Glutamatergic neuron (in vitro differentiated cells): ENCODE results near the gene ZNF670. TPM values are rescaled to one million over a fixed set of nuclear protein-coding genes. Genes with fewer than 3 reads are reported as not detected.
A peak's percentile ranks its signal among the peaks of the same experiment; 100 is the strongest.

Source experiments
- DNase-seq: peaks from one replicate; pipeline ENCODE4 v3.0.0; 2022
- H3K27ac Mint-ChIP-seq: one replicate; pipeline ENCODE4 v1.8.0; 2020; ENCODE audit warnings: mild to moderate bottlenecking, mixed read lengths, inconsistent platforms; ENCODE audit not compliant: unreplicated experiment
- H3K27me3 Mint-ChIP-seq: one replicate; pipeline ENCODE4 v1.8.0; 2020; ENCODE audit warnings: mild to moderate bottlenecking, moderate library complexity, mixed read lengths, inconsistent platforms; ENCODE audit not compliant: unreplicated experiment
- H3K36me3 Mint-ChIP-seq: one replicate; pipeline ENCODE4 v1.8.0; 2020; ENCODE audit warnings: mild to moderate bottlenecking, mixed read lengths, inconsistent platforms; ENCODE audit not compliant: unreplicated experiment
- H3K4me1 Mint-ChIP-seq: one replicate; pipeline ENCODE4 v1.8.0; 2020; ENCODE audit warnings: mild to moderate bottlenecking, low read depth, mixed read lengths, inconsistent platforms; ENCODE audit not compliant: unreplicated experiment
- H3K4me3 Mint-ChIP-seq: one replicate; pipeline ENCODE4 v1.8.0; 2020; ENCODE audit warnings: mild to moderate bottlenecking, mixed read lengths, inconsistent platforms; ENCODE audit not compliant: unreplicated experiment
- H3K9me3 Mint-ChIP-seq: one replicate; pipeline ENCODE4 v1.8.0; 2020; ENCODE audit warnings: mild to moderate bottlenecking, moderate library complexity, mixed read lengths, inconsistent platforms; ENCODE audit not compliant: unreplicated experiment
- CTCF ChIP-seq: fragments of 200-600 bp; sonication (generic); IDR thresholded peaks from one replicate; pipeline ENCODE4 v1.5.0; 2021; ENCODE audit not compliant: partially characterized antibody, unreplicated experiment
- total RNA-seq: library from RNA; stranded (reverse); fragmentation: NEBNext Ultra II Directional; extraction: Animal tissue kit (Norgen Biotek cat#: 25700); gene quantifications from one replicate; pipeline ENCODE4 v1.2.1, GENCODE V29; 2021; ENCODE audit not compliant: unreplicated experiment

Gene ZNF670
- total RNA-seq, 1 donor from 2014 or later: 10.7 TPM

GRCh38 chr1:247111700-247112478 lies 33.3 kb upstream of the ZNF670 start:
- peak; percentile 76 for DNase-seq
- H3K9me3 Mint-ChIP-seq: peaks cover 13% of the 10 kb centered on the region
- TF ChIP-seq CTCF: no peak
- H3K4me3 Mint-ChIP-seq: peak overlapping the region; percentile 85
- peaks cover 5% of the 10 kb centered on the region for H3K36me3 Mint-ChIP-seq
- H3K27me3 Mint-ChIP-seq: peaks cover 16% of the 10 kb centered on the region
- peaks cover 5% of the 10 kb centered on the region for H3K4me1 Mint-ChIP-seq
- H3K27ac Mint-ChIP-seq: no peak overlapping the region

- no peak for TF ChIP-seq CTCF
- Mint-ChIP-seq H3K27ac (no peak overlapping the region), H3K27me3 (peaks cover 16% of the 10 kb centered on the region), H3K4me3 (peak overlapping the region; percentile 92), H3K4me1 (peaks cover 5% of the 10 kb centered on the region), H3K9me3 (peaks cover 13% of the 10 kb centered on the region), H3K36me3 (peaks cover 5% of the 10 kb centered on the region)
- DNase-seq: no peak
Observed at GRCh38 chr1:247111259-247111699, 32.7 kb upstream of the ZNF670 start.

- H3K9me3 Mint-ChIP-seq: peaks cover 13% of the 10 kb centered on the region
- peak overlapping the region; percentile 79 for H3K27ac Mint-ChIP-seq
- TF ChIP-seq CTCF: no peak
- no peak for DNase-seq
- H3K4me3 Mint-ChIP-seq: peak overlapping the region; percentile 92
- H3K27me3 Mint-ChIP-seq: peaks cover 16% of the 10 kb centered on the region
- peaks cover 5% of the 10 kb centered on the region for H3K4me1 Mint-ChIP-seq
- peaks cover 5% of the 10 kb centered on the region for H3K36me3 Mint-ChIP-seq
Observed at GRCh38 chr1:247110627-247111258, 32.1 kb upstream of the ZNF670 start.

- DNase-seq: no peak
- Mint-ChIP-seq H3K9me3 (peaks cover 20% of the 10 kb centered on the region), H3K27ac (no peak overlapping the region), H3K4me1 (peaks cover 14% of the 10 kb centered on the region), H3K36me3 (peaks cover 9% of the 10 kb centered on the region), H3K4me3 (no peak overlapping the region), H3K27me3 (peaks cover 16% of the 10 kb centered on the region)
- TF ChIP-seq CTCF: no peak
Observed at GRCh38 chr1:247107694-247108093, 29.1 kb upstream of the ZNF670 start.

DNA sequence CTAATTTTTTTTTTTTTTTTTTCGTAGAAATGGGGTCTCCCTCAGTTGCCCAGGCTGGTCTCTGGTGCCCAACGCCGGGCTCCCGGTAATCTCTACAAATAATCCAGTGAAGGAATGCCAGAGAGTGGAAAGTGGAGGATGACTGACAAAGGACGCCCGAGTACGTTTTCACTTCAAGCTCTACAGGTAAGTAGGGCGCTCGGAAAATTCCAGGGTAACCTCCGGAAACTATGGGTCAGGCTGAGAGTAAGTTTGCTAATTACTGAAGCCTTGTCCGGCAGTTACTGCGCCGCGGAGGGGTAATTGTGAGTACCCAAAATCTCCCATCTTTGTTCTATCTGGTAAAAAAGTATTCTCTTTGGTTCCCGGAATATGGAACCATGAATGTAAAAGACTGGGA lies 27.4 kb upstream of the ZNF670 start:
- DNase-seq: no peak
- Mint-ChIP-seq H3K4me1 (peaks cover 14% of the 10 kb centered on the region), H3K27me3 (peaks cover 13% of the 10 kb centered on the region), H3K36me3 (peaks cover 24% of the 10 kb centered on the region), H3K9me3 (peaks cover 20% of the 10 kb centered on the region), H3K4me3 (no peak overlapping the region), H3K27ac (no peak overlapping the region)
- no peak for TF ChIP-seq CTCF
